HFF-Myc (cell line): ENCODE data around the gene TDRD12.
"Not testable (repeated sequence)": the region's sequence is repeated elsewhere in the genome, so short reads cannot be mapped to it uniquely, and the experiment has no call there.

ENCODE experiments used
- DNase-seq: peaks from one replicate; pipeline ENCODE4 v3.0.0-alpha.2; 2011; ENCODE audit warnings: low read depth; ENCODE audit errors: extremely low read depth
- H3K4me3 ChIP-seq: replicated peaks from 2 replicates; pipeline ENCODE4 v1.5.1; 2011; ENCODE audit warnings: low read depth, mild to moderate bottlenecking, control low read depth, low read length
- CTCF ChIP-seq: IDR thresholded peaks from 2 replicates; pipeline ENCODE4 v1.5.1; 2012; ENCODE audit warnings: mild to moderate bottlenecking, low read depth, low read length, control low read depth; ENCODE audit errors: missing control alignments

TDRD12 gene

GRCh38 chr19:32695506-32695905 lies 24.1 kb upstream of the TDRD12 start:
- not testable (repeated sequence) for DNase-seq, H3K4me3 ChIP-seq

- not testable (repeated sequence) for DNase-seq
These were observed 22.8 kb upstream of the TDRD12 start for GRCh38 chr19:32696771-32697170.

GRCh38 chr19:32700129-32700528 lies 19.4 kb upstream of the TDRD12 start:
- DNase-seq, H3K4me3 ChIP-seq: not testable (repeated sequence)

More at GRCh38 chr19:32696771-32697170, 22.8 kb upstream of the TDRD12 start:
- not testable (repeated sequence) for H3K4me3 ChIP-seq

GRCh38 chr19:32702010-32702409 lies 17.6 kb upstream of the TDRD12 start:
- DNase-seq = no peak
- no peak overlapping the region for H3K4me3 ChIP-seq
- TF ChIP-seq CTCF = no peak

GRCh38 chr19:32704006-32704405 lies 15.6 kb upstream of the TDRD12 start:
- DNase-seq, H3K4me3 ChIP-seq: not testable (repeated sequence)

- no peak for DNase-seq
- no peak for TF ChIP-seq CTCF
- H3K4me3 ChIP-seq = no peak overlapping the region
These were observed 11.1 kb upstream of the TDRD12 start for GRCh38 chr19:32708457-32708856.

GRCh38 chr19:32709032-32709431 lies 10.5 kb upstream of the TDRD12 start:
- no peak overlapping the region for H3K4me3 ChIP-seq
- no peak for TF ChIP-seq CTCF
- DNase-seq = no peak

- no peak overlapping the region for H3K4me3 ChIP-seq
- no peak for DNase-seq
- TF ChIP-seq CTCF = no peak
These were observed 7.8 kb upstream of the TDRD12 start for GRCh38 chr19:32711747-32712146.

GRCh38 chr19:32716203-32716602 lies 3.4 kb upstream of the TDRD12 start:
- H3K4me3 ChIP-seq, DNase-seq: not testable (repeated sequence)

GRCh38 chr19:32717496-32717895 lies 2.1 kb upstream of the TDRD12 start:
- no peak for TF ChIP-seq CTCF
- no peak for DNase-seq
- H3K4me3 ChIP-seq = no peak overlapping the region
